H1 (cell line): ENCODE data around the gene ADARB2. TPM values are rescaled to one million over a fixed set of nuclear protein-coding genes. Genes with fewer than 3 reads are reported as not detected.
A peak's percentile ranks its signal among the peaks of the same experiment; 100 is the strongest.

Experiments used
- CTCF ChIA-PET: fragments of 300-600 bp; sonication (Branson Sonifier 250); formaldehyde crosslinking; loops from one replicate; lab custom pipeline; 2021; ENCODE audit not compliant: partially characterized antibody; lab: Charles Lee
- POLR2A ChIA-PET: fragments of 300-600 bp; sonication (Branson Sonifier 250); formaldehyde crosslinking; loops from one replicate; lab custom pipeline; 2021; ENCODE audit warnings: inconsistent platforms; ENCODE audit not compliant: partially characterized antibody; lab: Charles Lee
- DNase-seq, 2 experiments: peaks; one replicate each; pipeline versions ENCODE4 v3.0.0 to v3.0.0-alpha.2; 2010 to 2022; ENCODE audit warnings: low spot score in 2 of 2, low read depth in 1 of 2, mixed read lengths in 1 of 2
- FAIRE-seq: peaks from 2 replicates; lab custom pipeline; 2011; peaks lifted over from hg19 to GRCh38; lab: Jason Lieb, UNC
- H2AFZ ChIP-seq: 2 replicates; pipeline ENCODE4 v1.8.1; 2012; ENCODE audit warnings: low read length, inconsistent platforms
- H2AK5ac ChIP-seq: 2 replicates; pipeline ENCODE4 v1.6.1; 2013; ENCODE audit warnings: low read depth, low read length
- H2BK120ac ChIP-seq: replicated peaks from 2 replicates; pipeline ENCODE3; 2013; ENCODE audit warnings: low read depth, low read length, inconsistent platforms
- H2BK12ac ChIP-seq: 2 replicates; pipeline ENCODE4 v1.6.1; 2013; ENCODE audit warnings: low read depth, low read length
- H2BK15ac ChIP-seq: 2 replicates; pipeline ENCODE4 v1.6.1; 2013; ENCODE audit warnings: low read length
- H2BK20ac ChIP-seq: 2 replicates; pipeline ENCODE4 v1.6.1; 2013; ENCODE audit warnings: low read length
- H2BK5ac ChIP-seq: 2 replicates; pipeline ENCODE4 v1.6.1; 2013; ENCODE audit warnings: low read depth, low read length
- H3K14ac ChIP-seq: 2 replicates; pipeline ENCODE4 v1.6.1; 2013; ENCODE audit warnings: inconsistent platforms; ENCODE audit not compliant: insufficient read length
- H3K18ac ChIP-seq: 2 replicates; pipeline ENCODE4 v1.6.1; 2013; ENCODE audit warnings: low read length; ENCODE audit errors: extremely low read depth
- H3K23ac ChIP-seq: 2 replicates; pipeline ENCODE4 v1.6.1; 2013; ENCODE audit warnings: inconsistent platforms; ENCODE audit not compliant: insufficient read length
- H3K23me2 ChIP-seq: 2 replicates; pipeline ENCODE4 v1.6.1; 2013; ENCODE audit warnings: low read depth, low read length
- H3K27ac ChIP-seq: 2 replicates; pipeline ENCODE4 v1.6.1; 2011; ENCODE audit warnings: low read depth, low read length, inconsistent platforms
- H3K27me3 ChIP-seq, 4 experiments: replicated peaks in 1 of 4; 1 replicate in 1 of 4; 2 replicates in 3 of 4; pipeline versions ENCODE4 v1.6.1 to v1.8.1; 2011 to 2013; ENCODE audit warnings: low read length in 3 of 4, mild to moderate bottlenecking in 3 of 4, inconsistent platforms in 2 of 4, mixed read lengths in 2 of 4, moderate library complexity in 1 of 4; ENCODE audit not compliant: control insufficient read depth in 3 of 4, insufficient read depth in 3 of 4; ENCODE audit errors: extremely low read depth in 1 of 4
- H3K36me3 ChIP-seq, 4 experiments: 2 replicates each; pipeline versions ENCODE4 v1.6.1 to v1.8.1; 2011 to 2013; ENCODE audit warnings: mild to moderate bottlenecking in 4 of 4, low read length in 3 of 4, moderate library complexity in 2 of 4, control low read depth in 1 of 4, inconsistent platforms in 1 of 4; ENCODE audit not compliant: insufficient read depth in 4 of 4, control insufficient read depth in 2 of 4
- H3K4ac ChIP-seq: replicated peaks from 2 replicates; pipeline ENCODE3; 2013; ENCODE audit warnings: low read length, low read depth, mixed read lengths, inconsistent platforms; ENCODE audit not compliant: insufficient read length
- H3K4me1 ChIP-seq, 4 experiments: replicated peaks in 1 of 4; 1 replicate in 1 of 4; 2 replicates in 3 of 4; pipeline versions ENCODE4 v1.6.1 to v1.8.1; 2011 to 2013; ENCODE audit warnings: low read length in 3 of 4, inconsistent platforms in 2 of 4, mixed read lengths in 1 of 4; ENCODE audit not compliant: insufficient read depth in 4 of 4, control insufficient read depth in 3 of 4
- H3K4me2 ChIP-seq, 2 experiments: 2 replicates each; pipeline versions ENCODE4 v1.6.1 to v1.8.1; 2011 to 2013; ENCODE audit warnings: low read depth in 2 of 2, low read length in 2 of 2, control low read depth in 1 of 2, inconsistent platforms in 1 of 2, mild to moderate bottlenecking in 1 of 2; ENCODE audit not compliant: insufficient read depth in 1 of 2
- H3K4me3 ChIP-seq, 4 experiments: fragments of 200-600, 300-600 bp in 1 of 4; sonication (generic), shearing (Covaris generic), sonication (Bioruptor Twin) in 1 of 4; 2 replicates each; pipeline versions ENCODE4 v1.5.1 to v1.8.1; 2011 to 2016; ENCODE audit warnings: low read length in 4 of 4, low read depth in 3 of 4, control low read depth in 2 of 4, inconsistent platforms in 2 of 4, mild to moderate bottlenecking in 2 of 4, mixed read lengths in 1 of 4, moderate library complexity in 1 of 4; ENCODE audit not compliant: insufficient read depth in 2 of 4; ENCODE audit errors: extremely low read depth in 1 of 4
- H3K56ac ChIP-seq: replicated peaks from 2 replicates; pipeline ENCODE3; 2013; ENCODE audit warnings: low read depth, mild to moderate bottlenecking, mixed read lengths, low read length, inconsistent platforms; ENCODE audit not compliant: insufficient read length
- H3K79me1 ChIP-seq: 2 replicates; pipeline ENCODE4 v1.6.1; 2013; ENCODE audit warnings: low read depth, low read length, control low read depth
- H3K79me2 ChIP-seq, 2 experiments: 2 replicates each; pipeline versions ENCODE4 v1.6.1 to v1.8.1; 2012 to 2013; ENCODE audit warnings: low read length in 2 of 2, mild to moderate bottlenecking in 2 of 2, inconsistent platforms in 1 of 2; ENCODE audit not compliant: insufficient read depth in 2 of 2, control insufficient read depth in 1 of 2
- H3K9ac ChIP-seq, 4 experiments: replicated peaks in 1 of 4; 1 replicate in 1 of 4; 2 replicates in 3 of 4; pipeline versions ENCODE4 v1.6.1 to v1.8.1; 2011 to 2013; ENCODE audit warnings: low read depth in 3 of 4, low read length in 3 of 4, control low read depth in 2 of 4, mild to moderate bottlenecking in 2 of 4, moderate library complexity in 2 of 4, inconsistent platforms in 1 of 4; ENCODE audit errors: extremely low read depth in 1 of 4
- H3K9me3 ChIP-seq, 2 experiments: 2 replicates each; pipeline versions ENCODE4 v1.6.1 to v1.8.1; 2012 to 2013; ENCODE audit warnings: mild to moderate bottlenecking in 2 of 2, moderate library complexity in 2 of 2, control low read depth in 1 of 2, inconsistent platforms in 1 of 2, low read depth in 1 of 2, low read length in 1 of 2, mixed read lengths in 1 of 2; ENCODE audit not compliant: insufficient read depth in 2 of 2
- H4K20me1 ChIP-seq, 2 experiments: replicated peaks in 1 of 2; 2 replicates each; pipeline versions ENCODE3 to v1.8.1; 2011 to 2013; ENCODE audit warnings: inconsistent platforms in 2 of 2, low read length in 2 of 2, mild to moderate bottlenecking in 1 of 2; ENCODE audit not compliant: insufficient read depth in 2 of 2, control insufficient read depth in 1 of 2
- H4K5ac ChIP-seq: 2 replicates; pipeline ENCODE4 v1.6.1; 2013; ENCODE audit warnings: low read length, low read depth, mixed read lengths, inconsistent platforms; ENCODE audit not compliant: insufficient read length
- H4K8ac ChIP-seq: 2 replicates; pipeline ENCODE4 v1.8.0; 2013; ENCODE audit warnings: mild to moderate bottlenecking, moderate library complexity, low read length, inconsistent platforms; ENCODE audit not compliant: insufficient read depth; ENCODE audit errors: extremely low read depth
- H4K91ac ChIP-seq: replicated peaks from 2 replicates; pipeline ENCODE3; 2013; ENCODE audit warnings: low read length, mixed read lengths, inconsistent platforms; ENCODE audit not compliant: insufficient read length
- YY1 ChIP-seq: IDR thresholded peaks from 2 replicates; pipeline ENCODE4 v1.6.1; 2011; ENCODE audit warnings: low read depth, mild to moderate bottlenecking, low read length
- WGBS, 2 experiments: shearing (Covaris generic) in 1 of 2; methylation state at CpG; one replicate each; pipeline versions ENCODE4 v1.1.6 to v1.1.7; 2013 to 2015; ENCODE audit warnings: low lambda C conversion rate in 2 of 2, mixed read lengths in 2 of 2, inconsistent platforms in 1 of 2, low coverage in 1 of 2, missing lambda C conversion rate in 1 of 2; ENCODE audit not compliant: insufficient replicate concordance in 2 of 2, insufficient coverage in 1 of 2, insufficient read length in 1 of 2; ENCODE audit errors: extremely low coverage in 1 of 2, missing lambda C conversion rate in 1 of 2; 5-methylcytosine and 5-hydroxymethylcytosine counted together
- polyA plus RNA-seq, 7 experiments: library from polyadenylated mRNA; depleted of rRNA in 3 of 7; stranded (reverse) in 5 of 7; unstranded in 2 of 7; fragments of >200 nt in 5 of 7; fragments of 200-250 nt in 2 of 7; gene quantifications; 1 replicate in 5 of 7; 2 replicates in 1 of 7; 4 replicates in 1 of 7; pipeline versions ENCODE4 v1.2.1 to v1.2.3, GENCODE V29; 2011 to 2013; ENCODE audit warnings: missing spikeins in 2 of 7, mixed read lengths in 2 of 7
- total RNA-seq: library from RNA; stranded (reverse); fragmentation: NEBNext Ultra II Directional; extraction: Animal tissue kit (Norgen Biotek cat#: 25700); gene quantifications from 2 replicates; pipeline ENCODE4 v1.2.1, GENCODE V29; 2021

ADARB2 gene
- total and polyA plus RNA-seq, 2 of the 8 experiments (the other 6 are each of a cell fraction or from before 2014, with no cell fraction given): 2.2 to 2.8 TPM

DNA sequence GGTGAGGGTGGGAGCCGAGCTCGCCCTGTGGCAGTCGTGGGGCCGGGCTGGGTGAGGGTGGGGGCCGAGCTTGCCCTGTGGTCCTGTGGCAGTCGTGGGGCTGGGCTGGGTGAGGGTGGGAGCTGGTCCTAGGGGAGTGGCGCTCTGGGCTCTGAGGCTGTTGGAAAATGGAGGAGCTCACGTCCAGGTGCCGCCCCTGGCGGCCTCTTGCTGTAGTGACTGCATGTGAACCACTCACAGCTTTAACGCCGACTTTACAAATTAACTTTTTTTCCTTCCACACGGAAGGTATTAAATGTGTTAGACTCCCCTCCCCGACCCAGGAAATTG lies 368.5 kb downstream of the ADARB2 start:
- Histone ChIP-seq H4K91ac (peak overlapping the region; percentile 92), H2BK20ac (peak overlapping the region; percentile 34; the same call in 1 of the 2 replicates), H2AK5ac (no peak overlapping the region; the same call in 1 of the 2 replicates), H3K79me1 (no peaks in the 10 kb centered on the region), H3K14ac (no peak overlapping the region), H2BK12ac (peak overlapping the region; percentile 81; the same call in 1 of the 2 replicates), H2AFZ (no peak overlapping the region), H3K18ac (peak overlapping the region; percentile 81), H3K4me1 (peaks cover 0 to 6% (median 4%) of the 10 kb centered on the region in 4 experiments; a peak in 5 of 7 replicates), H3K23ac (no peak overlapping the region), H4K8ac (no peak overlapping the region), H3K9ac (no peak overlapping the region), H2BK15ac (no peak overlapping the region), H3K27me3 (no peaks in the 10 kb centered on the region), H3K9me3 (no peaks in the 10 kb centered on the region), H2BK5ac (peak overlapping the region; percentile 4; the same call in 1 of the 2 replicates), H3K4me2 (no peak overlapping the region), H3K4ac (peak overlapping the region; percentile 12), H3K36me3 (no peaks in the 10 kb centered on the region), H3K4me3 (peak overlapping the region in 1 of 4 experiments; percentile 11; a peak in 1 of 8 replicates), H3K56ac (no peak overlapping the region), H3K27ac (no peak overlapping the region), H4K5ac (peak overlapping the region; percentile 18), H2BK120ac (no peak overlapping the region), H3K23me2 (no peaks in the 10 kb centered on the region), H4K20me1 (peaks cover 0 to 2% of the 10 kb centered on the region in 2 experiments), H3K79me2 (no peaks in the 10 kb centered on the region)
- DNase-seq (peak; percentile 43 to 74), FAIRE-seq (peak; percentile 32)
- 17% methylated on average over 12 of the region's 14 CpGs; no CpG with 5 or more reads in 1 of the 2 experiments for WGBS, 2 experiments
- CTCF ChIA-PET: interaction anchor here (0.6 to 3.0 kb wide), 56 partner anchors 8 to 1547 kb away, joined by 3 to 25 read pairs (median 4); no protein-coding TSS in a partner anchor
- POLR2A ChIA-PET: interaction anchor here (0.7 to 1.5 kb wide), 4 partner anchors 9 to 75 kb away, joined by 3 to 5 read pairs (median 4); no protein-coding TSS in a partner anchor
- peak; percentile 84 for TF ChIP-seq YY1
